Colonic mucosa (tissue), 4 donors: Measurements from ENCODE around the gene LUC7L3. TPM values are rescaled to one million over a fixed set of nuclear protein-coding genes. Genes with fewer than 3 reads are reported as not detected.

Experiments
- DNase-seq: peaks from one replicate; pipeline ENCODE4 v3.0.0-alpha.2; 2020
- H3K27ac ChIP-seq: fragments of 200-600 bp; one replicate; pipeline ENCODE4 v1.8.0; 2021
- H3K27me3 ChIP-seq: fragments of 200-600 bp; one replicate; pipeline ENCODE4 v1.8.0; 2021
- H3K36me3 ChIP-seq: fragments of 200-600 bp; one replicate; pipeline ENCODE4 v1.8.0; 2021
- H3K4me1 ChIP-seq: fragments of 200-600 bp; one replicate; pipeline ENCODE4 v1.8.0; 2021; ENCODE audit warnings: mild to moderate bottlenecking
- H3K4me3 ChIP-seq: fragments of 200-600 bp; one replicate; pipeline ENCODE4 v1.8.0; 2021
- H3K9ac ChIP-seq, 2 donors: one replicate each; pipeline ENCODE4 v1.7.0; 2013; ENCODE audit warnings: control low read depth in 2 of 2, low read depth in 2 of 2, low read length in 2 of 2
- H3K9me3 ChIP-seq: fragments of 200-600 bp; one replicate; pipeline ENCODE4 v1.8.0; 2021
- CTCF ChIP-seq: fragments of 200-600 bp; IDR thresholded peaks from one replicate; pipeline ENCODE4 v1.8.0; 2022; ENCODE audit warnings: antibody characterized with exemption, mild to moderate bottlenecking
- intact Hi-C: fragments of 100-400 bp; cut with DNase I; formaldehyde crosslinking; loops from one replicate; pipeline ENCODE4 v1.14.1; 2022
- microRNA-seq: library from miRNA; unstranded; fragments of <30 nt; microRNA quantifications from one replicate; pipeline ENCODE4, GENCODE V29; 2019
- total RNA-seq, 2 donors: library from RNA; stranded (reverse); fragmentation: NEBNext Ultra II Directional in 1 of 2; extraction: Animal tissue kit (Norgen Biotek cat#: 25700) in 1 of 2; gene quantifications; one replicate each; pipeline ENCODE4 v1.2.1, GENCODE V29; 2021
- donor health status: healthy.
- donor health status: DM: no; HTN: no; CAD: no.
- donor health status: DM: no; HTN: no; CAD: no.

Gene LUC7L3
- total RNA-seq, 2 donors from 2014 or later, result 73.0 to 88.3 TPM

GRCh38 chr17:50805486-50805885 is 86.1 kb downstream of the LUC7L3 start:
- Histone ChIP-seq H3K9ac (no peak overlapping the region), H3K9me3 (no peaks in the 10 kb centered on the region), H3K36me3 (no peaks in the 10 kb centered on the region), H3K4me1 (no peaks in the 10 kb centered on the region), H3K27me3 (no peaks in the 10 kb centered on the region), H3K27ac (no peak overlapping the region), H3K4me3 (no peak overlapping the region)
- TF ChIP-seq CTCF, result no peak
- no peak for DNase-seq
- intact Hi-C loops, result no loop called here

Small RNA genes lying within 50 kb of the gene (microRNA-seq; reads per million reads assigned to microRNA genes)
- not detected for gene MIR8059

Other genes starting within 250 kb of the LUC7L3 start
- gene RSAD1, start 240.7 kb upstream of the LUC7L3 start, total RNA-seq, result 10 to 100 TPM; 22.2 to 29.3 TPM
- gene MYCBPAP, start 211.2 kb upstream of the LUC7L3 start, total RNA-seq, result 1 to 10 TPM in 1 of 2 donors, under 1 TPM in 1; 0.56 to 2.8 TPM
- gene EPN3, start 186.9 kb upstream of the LUC7L3 start, total RNA-seq, result 10 to 100 TPM; 18.3 to 79.8 TPM
- 10 to 100 TPM; 41.6 to 53.1 TPM for gene SPATA20, start 172.4 kb upstream of the LUC7L3 start, total RNA-seq
- under 1 TPM; 0.07 to 0.19 TPM for gene CACNA1G, start 158.9 kb upstream of the LUC7L3 start, total RNA-seq
- 100 to 1,000 TPM; 187 to 226 TPM for gene ABCC3, start 84.7 kb upstream of the LUC7L3 start, total RNA-seq
- 10 to 100 TPM; 20.1 to 25.1 TPM for gene ANKRD40, start 11.7 kb upstream of the LUC7L3 start, total RNA-seq
- gene ANKRD40CL, start 47.9 kb downstream of the LUC7L3 start, total RNA-seq, result 10 to 100 TPM; 44.9 to 54.5 TPM
- gene WFIKKN2, start 116.0 kb downstream of the LUC7L3 start, total RNA-seq, result under 1 TPM; 0.10 to 0.13 TPM
- 100 to 1,000 TPM; 116 to 169 TPM for gene TOB1, start 146.8 kb downstream of the LUC7L3 start, total RNA-seq